ENCODE results near the gene DNAL1.

DNA sequence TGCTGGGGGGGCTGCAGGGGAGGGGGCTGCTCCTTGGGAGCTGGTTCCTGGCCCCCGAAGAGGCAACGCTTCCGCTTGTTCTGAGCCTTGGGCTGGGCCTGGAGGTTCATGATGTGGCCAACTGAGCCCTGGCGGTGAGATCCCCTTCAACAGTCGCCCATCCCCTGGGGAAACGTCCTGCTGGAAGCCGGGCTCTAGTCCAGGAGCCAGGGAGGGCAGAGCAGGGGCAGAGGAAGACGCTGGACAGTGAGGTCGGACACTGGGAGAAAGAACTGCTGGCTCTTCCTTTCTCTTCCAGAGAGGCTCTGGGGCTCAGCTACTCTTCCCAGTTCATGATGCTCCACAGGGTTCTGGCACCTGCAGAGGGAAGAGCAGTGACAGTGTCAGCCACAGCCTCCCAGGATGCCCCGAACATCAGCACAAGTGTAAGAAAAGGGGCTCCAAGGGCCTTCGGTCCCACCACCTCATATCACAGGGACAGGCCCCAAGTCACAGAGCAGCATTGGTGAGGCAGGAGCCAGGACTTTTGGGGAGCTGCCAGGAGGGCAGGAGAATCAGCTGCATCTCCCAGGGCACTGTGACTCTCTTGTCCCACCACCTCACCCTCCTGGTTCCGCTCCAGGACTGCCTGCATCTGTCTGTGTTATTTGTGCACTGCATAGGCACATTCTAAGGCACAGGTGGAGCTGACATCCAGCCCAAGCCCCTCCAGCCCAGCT is 95.3 kb downstream of the DNAL1 start:
- TF ChIP-seq POLR2A (IDR thresholded peaks at IDR 0.05) = no peak
- TF ChIP-seq, protein P1, sequence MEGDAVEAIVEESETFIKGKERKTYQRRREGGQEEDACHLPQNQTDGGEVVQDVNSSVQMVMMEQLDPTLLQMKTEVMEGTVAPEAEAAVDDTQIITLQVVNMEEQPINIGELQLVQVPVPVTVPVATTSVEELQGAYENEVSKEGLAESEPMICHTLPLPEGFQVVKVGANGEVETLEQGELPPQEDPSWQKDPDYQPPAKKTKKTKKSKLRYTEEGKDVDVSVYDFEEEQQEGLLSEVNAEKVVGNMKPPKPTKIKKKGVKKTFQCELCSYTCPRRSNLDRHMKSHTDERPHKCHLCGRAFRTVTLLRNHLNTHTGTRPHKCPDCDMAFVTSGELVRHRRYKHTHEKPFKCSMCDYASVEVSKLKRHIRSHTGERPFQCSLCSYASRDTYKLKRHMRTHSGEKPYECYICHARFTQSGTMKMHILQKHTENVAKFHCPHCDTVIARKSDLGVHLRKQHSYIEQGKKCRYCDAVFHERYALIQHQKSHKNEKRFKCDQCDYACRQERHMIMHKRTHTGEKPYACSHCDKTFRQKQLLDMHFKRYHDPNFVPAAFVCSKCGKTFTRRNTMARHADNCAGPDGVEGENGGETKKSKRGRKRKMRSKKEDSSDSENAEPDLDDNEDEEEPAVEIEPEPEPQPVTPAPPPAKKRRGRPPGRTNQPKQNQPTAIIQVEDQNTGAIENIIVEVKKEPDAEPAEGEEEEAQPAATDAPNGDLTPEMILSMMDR (IDR thresholded peaks at IDR 0.05) = no peak
